GM12801 (cell line): Measurements from ENCODE around the gene OXNAD1.

ENCODE experiments used
- TF ChIP-seq, protein P1 (sequence below): IDR thresholded peaks from one replicate; pipeline ENCODE4 v1.5.1; 2011; ENCODE audit warnings: control low read depth; ENCODE audit not compliant: insufficient read length; ENCODE audit errors: extremely low read depth

OXNAD1 gene

DNA sequence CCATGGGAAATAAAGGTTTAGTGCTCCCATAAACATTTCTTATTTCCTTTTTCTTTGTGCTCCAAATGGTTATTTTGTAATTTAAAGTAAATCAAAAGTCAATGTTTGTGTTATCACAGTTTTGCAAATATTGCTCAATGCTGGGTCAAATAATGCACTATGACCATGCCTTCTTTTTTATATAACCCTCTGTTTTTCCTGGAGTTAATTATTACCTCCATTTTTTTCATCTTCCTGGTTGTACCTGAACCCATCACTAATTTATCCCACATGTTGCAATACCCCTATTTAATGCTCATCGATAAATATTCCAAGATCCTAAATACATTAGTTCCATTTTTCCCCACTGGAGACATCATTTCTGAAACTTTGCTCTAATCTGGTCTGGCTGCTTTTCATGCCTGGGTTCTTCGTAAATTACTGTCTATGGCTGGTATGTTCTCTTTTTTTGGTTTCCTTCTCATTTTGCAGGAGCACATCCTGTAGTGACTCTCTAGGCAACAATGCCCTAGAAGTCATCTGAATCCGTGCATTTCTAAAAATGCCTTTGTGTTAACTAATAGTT, 66.4 kb downstream of the OXNAD1 start:
- TF ChIP-seq, protein P1, sequence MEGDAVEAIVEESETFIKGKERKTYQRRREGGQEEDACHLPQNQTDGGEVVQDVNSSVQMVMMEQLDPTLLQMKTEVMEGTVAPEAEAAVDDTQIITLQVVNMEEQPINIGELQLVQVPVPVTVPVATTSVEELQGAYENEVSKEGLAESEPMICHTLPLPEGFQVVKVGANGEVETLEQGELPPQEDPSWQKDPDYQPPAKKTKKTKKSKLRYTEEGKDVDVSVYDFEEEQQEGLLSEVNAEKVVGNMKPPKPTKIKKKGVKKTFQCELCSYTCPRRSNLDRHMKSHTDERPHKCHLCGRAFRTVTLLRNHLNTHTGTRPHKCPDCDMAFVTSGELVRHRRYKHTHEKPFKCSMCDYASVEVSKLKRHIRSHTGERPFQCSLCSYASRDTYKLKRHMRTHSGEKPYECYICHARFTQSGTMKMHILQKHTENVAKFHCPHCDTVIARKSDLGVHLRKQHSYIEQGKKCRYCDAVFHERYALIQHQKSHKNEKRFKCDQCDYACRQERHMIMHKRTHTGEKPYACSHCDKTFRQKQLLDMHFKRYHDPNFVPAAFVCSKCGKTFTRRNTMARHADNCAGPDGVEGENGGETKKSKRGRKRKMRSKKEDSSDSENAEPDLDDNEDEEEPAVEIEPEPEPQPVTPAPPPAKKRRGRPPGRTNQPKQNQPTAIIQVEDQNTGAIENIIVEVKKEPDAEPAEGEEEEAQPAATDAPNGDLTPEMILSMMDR: no peak

DNA sequence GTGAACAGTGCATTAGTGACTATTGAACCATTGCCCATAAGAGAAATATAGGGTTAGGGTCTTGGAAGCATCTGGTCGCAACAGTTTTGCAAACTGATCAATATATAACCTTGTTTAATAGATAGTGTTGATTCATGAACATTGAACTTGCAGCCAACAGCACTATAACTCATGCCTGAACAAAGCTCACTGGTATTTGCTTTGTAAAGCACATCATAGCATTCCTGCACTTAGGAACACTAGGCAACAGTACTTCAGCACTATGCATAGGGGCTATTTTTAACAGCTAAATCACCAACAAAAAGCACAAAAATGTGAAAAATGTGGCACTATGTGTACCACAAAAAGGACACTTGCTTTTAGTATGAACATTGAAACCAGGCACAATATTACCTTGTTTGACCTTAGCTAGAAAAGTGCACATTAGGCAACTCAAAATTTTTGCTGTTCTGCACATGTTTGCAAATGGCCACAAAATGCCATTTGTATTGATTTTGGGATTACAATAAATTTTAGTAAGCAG, 68.0 kb downstream of the OXNAD1 start:
- TF ChIP-seq, protein P1: no peak

DNA sequence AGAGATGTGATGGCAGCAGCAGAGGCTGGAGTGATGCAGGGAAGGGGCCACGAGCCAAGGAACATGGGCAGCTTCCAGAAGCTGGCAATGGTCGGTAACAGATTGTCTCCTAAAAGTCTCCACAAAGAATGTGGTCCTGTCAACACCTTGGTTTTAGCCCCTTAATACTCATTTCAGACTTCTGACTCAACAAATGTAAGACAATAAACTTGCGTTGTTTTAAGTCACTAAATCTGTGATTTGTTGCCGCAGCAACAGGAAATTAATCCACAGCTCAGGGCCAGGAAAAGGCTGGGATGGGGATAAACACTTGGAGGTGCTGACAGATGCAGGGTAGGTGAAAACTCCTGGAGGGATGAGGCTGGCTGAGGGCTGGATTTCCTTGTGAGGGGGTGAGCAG, 69.9 kb downstream of the OXNAD1 start:
- TF ChIP-seq, protein P1: no peak

DNA sequence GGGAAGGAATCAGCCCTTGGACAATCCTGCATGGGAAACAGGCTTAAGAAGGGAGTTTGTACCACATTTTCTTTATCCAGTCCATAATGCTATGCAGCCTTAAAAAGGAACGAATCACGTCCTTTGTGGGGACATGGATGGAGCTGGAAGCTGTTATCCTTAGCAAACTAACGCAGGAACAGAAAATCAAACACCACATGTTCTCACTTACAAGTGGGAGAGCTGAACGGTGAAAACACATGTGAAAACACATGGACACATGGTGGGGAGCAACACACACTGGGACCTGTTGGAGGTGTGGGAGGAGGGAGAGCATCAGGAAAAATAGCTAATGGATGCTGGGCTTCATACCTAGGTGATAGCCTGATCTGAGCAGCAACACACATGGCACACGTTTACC, 70.3 kb downstream of the OXNAD1 start:
- TF ChIP-seq, protein P1: no peak

DNA sequence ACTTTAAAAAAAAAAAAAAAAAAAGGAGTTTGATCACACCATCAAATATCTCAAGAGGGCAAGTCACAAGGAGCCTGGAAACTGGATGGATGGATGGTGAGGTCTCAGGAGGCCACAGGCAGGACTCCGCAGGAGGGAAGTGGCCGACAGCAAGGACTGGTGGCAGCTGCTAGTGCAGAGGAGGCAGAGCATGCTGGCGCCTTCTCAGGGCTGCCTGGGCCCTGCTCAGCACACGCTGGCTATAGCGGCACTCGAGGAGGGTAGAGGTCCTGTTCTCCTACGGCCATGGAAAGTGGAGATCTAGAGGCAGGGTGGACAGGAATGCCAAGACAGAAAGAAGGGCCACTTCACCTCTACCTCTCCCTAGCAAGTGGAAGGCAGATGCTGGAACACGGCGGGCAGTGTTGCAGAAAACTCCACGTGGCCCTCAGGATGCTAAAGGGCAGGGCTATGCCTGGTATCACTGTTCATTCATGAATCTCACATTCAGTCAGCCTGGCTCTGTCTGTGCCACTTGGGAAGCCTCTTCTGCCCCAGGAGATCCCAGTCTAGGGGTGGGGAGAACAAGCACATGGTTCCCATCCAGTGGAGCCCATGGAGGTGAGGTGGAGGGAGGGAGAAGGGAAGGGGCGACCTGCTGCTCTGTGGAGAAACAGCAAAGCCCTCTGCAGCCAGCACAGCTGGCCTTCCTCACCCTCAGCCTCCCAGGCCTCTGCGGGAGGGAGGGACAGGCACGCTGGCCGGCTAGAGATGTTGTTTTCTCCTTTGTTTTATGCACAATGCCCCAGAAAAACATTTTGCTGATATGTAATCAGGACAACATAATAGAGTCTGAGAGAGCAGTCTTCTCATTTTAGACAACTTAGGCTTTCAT, 71.0 kb downstream of the OXNAD1 start:
- TF ChIP-seq, protein P1: no peak

DNA sequence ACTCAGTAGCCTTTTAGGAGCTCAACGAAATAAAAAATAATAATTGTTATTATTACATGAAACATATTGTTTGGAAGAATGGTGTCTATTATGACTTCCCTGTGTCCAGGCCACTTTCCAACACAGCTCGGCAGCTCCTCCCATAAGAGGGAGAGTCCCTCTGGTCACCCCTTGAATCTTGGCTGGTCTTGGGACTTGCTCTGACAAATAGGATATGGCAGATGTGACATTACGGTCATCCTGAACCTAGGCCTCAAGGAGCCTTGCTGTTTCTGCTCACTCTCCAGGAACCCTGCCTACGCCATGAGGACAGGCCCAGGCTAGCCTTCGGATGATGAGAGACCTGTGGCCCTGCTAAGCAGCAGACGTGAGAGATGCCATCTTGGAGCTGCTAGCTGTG, 71.8 kb downstream of the OXNAD1 start:
- TF ChIP-seq, protein P1: no peak

DNA sequence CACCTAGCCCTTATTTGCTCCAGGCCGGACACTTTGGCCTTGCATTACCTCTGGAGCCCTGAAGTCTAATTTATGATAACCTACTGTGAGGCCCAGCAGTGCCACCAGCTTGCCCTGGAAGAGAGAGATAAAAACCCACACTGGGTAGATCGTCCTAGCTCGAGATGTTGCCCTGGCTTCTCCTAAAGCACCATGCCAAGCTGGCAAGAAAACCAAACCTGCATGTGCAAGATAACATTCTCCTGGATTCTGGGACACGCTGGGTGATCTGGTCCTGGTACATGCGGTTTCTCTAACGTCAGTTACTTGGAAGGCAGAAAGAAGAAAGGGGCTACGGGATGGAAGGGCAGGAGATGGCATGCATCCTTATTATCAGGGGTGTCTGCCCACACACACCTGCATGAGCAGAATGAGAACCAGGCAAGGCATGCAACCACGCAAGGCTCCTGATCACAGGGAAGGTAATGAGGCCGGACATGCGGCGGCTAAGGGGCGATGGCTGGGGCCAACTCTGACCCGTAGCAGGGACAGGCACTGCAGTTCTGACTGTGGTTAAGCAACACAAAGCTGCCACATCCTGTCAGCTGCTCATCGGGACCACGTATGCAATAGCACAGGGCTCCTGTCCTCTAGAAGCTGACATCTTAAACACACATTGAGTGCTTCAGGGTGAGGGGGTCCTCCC, 73.0 kb downstream of the OXNAD1 start:
- TF ChIP-seq, protein P1: no peak
